ENCODE measurements around the gene MYO16.
A peak's percentile ranks its signal among the peaks of the same experiment; 100 is the strongest.

Gene MYO16

GRCh38 chr13:108812661-108813060 is 183.2 kb downstream of the MYO16 start:
- no peak for DNase-seq

- no peak for DNase-seq
Observed at GRCh38 chr13:108813587-108814170, 184.3 kb downstream of the MYO16 start.

GRCh38 chr13:108816375-108816774 is 187.0 kb downstream of the MYO16 start:
- DNase-seq, result no peak

- DNase-seq, result no peak
Observed at GRCh38 chr13:108827646-108828045, 198.2 kb downstream of the MYO16 start.

GRCh38 chr13:108828086-108828815 is 198.8 kb downstream of the MYO16 start:
- no peak for DNase-seq

- no peak for DNase-seq
Observed at GRCh38 chr13:108830916-108831315, 201.5 kb downstream of the MYO16 start.

- no peak for DNase-seq
Observed at GRCh38 chr13:108833531-108833930, 204.1 kb downstream of the MYO16 start.

- DNase-seq, result no peak
Observed at GRCh38 chr13:108834193-108834592, 204.8 kb downstream of the MYO16 start.

GRCh38 chr13:108835083-108835482 is 205.7 kb downstream of the MYO16 start:
- no peak for DNase-seq

- DNase-seq, result no peak
Observed at GRCh38 chr13:108850691-108851090, 221.3 kb downstream of the MYO16 start.

GRCh38 chr13:108851660-108852059 is 222.2 kb downstream of the MYO16 start:
- DNase-seq, result no peak

- DNase-seq, result no peak
Observed at GRCh38 chr13:108853031-108853430, 223.6 kb downstream of the MYO16 start.

GRCh38 chr13:108855737-108856387 is 226.5 kb downstream of the MYO16 start:
- no peak for DNase-seq

GRCh38 chr13:108858676-108859075 is 229.3 kb downstream of the MYO16 start:
- DNase-seq, result no peak

GRCh38 chr13:108859197-108860012 is 230.0 kb downstream of the MYO16 start:
- no peak for DNase-seq

- no peak for DNase-seq
Observed at GRCh38 chr13:108860418-108860817, 231.0 kb downstream of the MYO16 start.

GRCh38 chr13:108877300-108877699 is 247.9 kb downstream of the MYO16 start:
- DNase-seq, result no peak

- DNase-seq, result no peak
Observed at GRCh38 chr13:108878732-108879131, 249.3 kb downstream of the MYO16 start.

- DNase-seq, result no peak
Observed at GRCh38 chr13:108889324-108889984, 260.0 kb downstream of the MYO16 start.

- DNase-seq, result peak; percentile 69
Observed at GRCh38 chr13:108895220-108895704, 265.9 kb downstream of the MYO16 start.

- DNase-seq, result peak; percentile 19
Observed at GRCh38 chr13:108897955-108898354, 268.5 kb downstream of the MYO16 start.

- DNase-seq, result no peak
Observed at GRCh38 chr13:108902405-108903155, 273.2 kb downstream of the MYO16 start.
